GM18870 (cell line): Measurements from ENCODE around the gene WNT7A.

Experiments used
- ATAC-seq: cut with Tn5 transposase; IDR thresholded peaks from one replicate; pipeline ENCODE4 v1.9.1; 2021; ENCODE audit warnings: moderate library complexity; ENCODE audit not compliant: unreplicated experiment

The WNT7A gene

DNA sequence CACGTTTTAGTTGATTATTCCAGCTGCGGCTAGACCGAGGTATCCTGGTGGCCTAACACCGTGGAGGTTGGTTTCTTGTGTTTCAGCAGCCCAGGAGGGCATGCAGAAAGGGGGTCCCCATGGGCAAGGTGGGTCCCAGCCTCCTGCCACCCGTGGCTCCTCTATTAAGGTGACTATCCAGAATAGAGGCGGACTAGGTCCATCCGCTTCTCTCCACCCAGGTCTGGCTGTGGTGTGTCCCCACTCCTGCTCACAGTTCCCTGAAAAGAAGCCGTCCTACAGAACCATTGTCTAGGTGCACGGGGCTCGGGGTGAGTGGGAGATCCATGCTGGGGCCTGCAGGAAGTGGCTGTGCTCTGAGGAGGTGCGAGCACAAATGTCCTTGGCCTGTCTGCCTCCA, 81.5 kb downstream of the WNT7A start:
- ATAC-seq, result no peak

DNA sequence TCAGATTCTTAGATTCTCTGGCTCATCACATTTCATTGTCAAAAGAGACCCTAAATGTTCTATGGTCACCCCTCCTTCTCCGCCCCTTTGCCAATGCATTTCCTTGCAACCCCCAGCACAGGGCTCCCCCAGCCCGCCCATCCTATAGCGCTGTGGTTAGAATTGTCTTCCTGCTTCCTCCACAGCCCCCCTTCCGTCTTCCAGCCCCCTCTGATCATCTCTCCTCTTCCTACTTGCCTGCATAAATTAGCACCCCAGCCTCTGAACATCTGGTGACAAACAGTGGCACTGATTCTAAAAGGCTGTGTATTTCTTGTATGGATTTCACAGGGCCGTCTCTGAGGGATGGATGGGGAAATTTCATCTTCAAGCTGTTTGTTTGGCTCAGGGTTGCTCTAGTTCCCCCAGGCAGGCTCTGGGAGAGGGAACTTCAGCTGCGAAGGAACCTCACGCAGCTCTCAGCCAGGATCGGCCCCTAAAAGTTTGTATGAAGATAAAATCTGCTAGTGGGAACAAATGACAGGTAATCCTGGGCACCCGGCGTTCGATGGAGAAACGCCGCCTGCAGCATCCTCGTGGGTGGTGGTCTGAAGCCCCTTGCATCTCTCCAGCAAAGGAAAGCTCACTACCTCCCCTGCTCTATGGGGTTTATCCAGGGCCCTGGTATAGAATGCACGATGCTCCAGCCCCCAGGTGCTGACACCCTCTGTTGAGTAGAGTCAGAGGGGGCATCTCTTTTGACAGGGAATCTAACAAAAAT, 83.0 kb downstream of the WNT7A start:
- ATAC-seq, result no peak

- ATAC-seq, result no peak
Observed at GRCh38 chr3:13795816-13796215, 84.1 kb downstream of the WNT7A start.

GRCh38 chr3:13794322-13794721, 85.5 kb downstream of the WNT7A start:
- ATAC-seq, result no peak

DNA sequence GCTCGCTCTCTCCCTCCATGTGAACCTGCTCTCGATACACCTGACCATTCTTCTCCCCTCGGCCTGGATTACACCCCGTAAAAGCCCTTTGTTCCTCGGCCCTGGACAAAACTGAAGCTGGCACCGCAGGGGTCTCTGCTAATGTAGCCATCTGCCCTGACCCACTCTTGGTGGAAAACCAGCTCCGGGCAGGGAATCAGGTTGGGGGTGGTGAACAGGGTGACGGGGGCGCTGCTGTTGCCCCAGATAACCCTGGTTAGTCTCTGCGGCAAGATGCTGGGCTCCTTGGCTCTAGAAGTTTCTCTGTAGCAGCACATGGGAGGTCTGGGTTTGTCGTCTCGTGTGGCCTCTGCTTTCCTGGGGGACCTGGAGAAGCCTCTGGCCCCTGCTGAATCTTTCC, 86.4 kb downstream of the WNT7A start:
- no peak for ATAC-seq

- ATAC-seq, result no peak
Observed at GRCh38 chr3:13792512-13793371, 87.1 kb downstream of the WNT7A start.

- ATAC-seq, result no peak
Observed at GRCh38 chr3:13792051-13792490, 87.8 kb downstream of the WNT7A start.

- no peak for ATAC-seq
Observed at GRCh38 chr3:13791198-13792050, 88.4 kb downstream of the WNT7A start.

GRCh38 chr3:13790376-13791197, 89.3 kb downstream of the WNT7A start:
- ATAC-seq, result no peak

- ATAC-seq, result no peak
Observed at GRCh38 chr3:13788522-13789424, 91.1 kb downstream of the WNT7A start.

GRCh38 chr3:13787533-13788132, 92.2 kb downstream of the WNT7A start:
- ATAC-seq, result no peak

GRCh38 chr3:13786811-13787210, 93.1 kb downstream of the WNT7A start:
- no peak for ATAC-seq

GRCh38 chr3:13785853-13786436, 93.9 kb downstream of the WNT7A start:
- no peak for ATAC-seq

DNA sequence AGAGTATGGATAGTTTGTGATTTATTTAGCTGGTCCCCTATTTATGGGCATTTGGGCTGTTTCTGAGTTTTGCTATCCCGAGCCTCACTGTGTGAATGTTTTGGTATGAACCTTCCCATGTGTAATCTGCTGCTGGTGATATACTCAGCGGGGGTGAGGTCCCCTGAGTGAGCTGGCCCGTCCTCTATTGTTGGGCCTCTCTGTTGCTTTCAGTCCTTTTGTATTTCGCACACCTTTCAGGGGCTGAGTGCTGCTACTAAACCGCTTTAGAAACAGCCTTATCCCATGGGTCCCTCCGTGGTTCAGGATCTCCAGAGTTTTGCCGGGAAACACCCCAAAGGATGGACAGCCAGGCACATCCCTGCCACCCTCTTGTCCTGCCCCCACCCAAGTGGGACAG, 94.5 kb downstream of the WNT7A start:
- no peak for ATAC-seq

DNA sequence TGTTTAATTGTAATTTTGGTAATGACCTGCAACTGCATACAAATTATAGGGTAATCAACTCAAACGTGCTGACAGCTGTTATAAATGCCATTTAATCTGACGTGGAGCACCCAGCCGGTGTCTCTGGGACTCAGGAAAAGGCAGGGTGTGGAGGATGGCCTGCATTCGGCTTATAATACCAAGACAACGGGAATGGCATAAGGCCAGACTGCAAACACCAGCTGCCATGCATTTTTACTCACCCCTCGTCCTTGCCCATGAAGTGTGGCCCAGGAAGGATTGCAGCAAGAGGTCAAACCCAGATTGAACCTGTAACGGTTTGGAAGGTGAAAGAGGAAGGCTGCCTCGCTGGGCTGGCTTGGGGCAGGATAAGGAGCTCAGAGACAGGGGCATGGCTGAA, 96.4 kb downstream of the WNT7A start:
- no peak for ATAC-seq

DNA sequence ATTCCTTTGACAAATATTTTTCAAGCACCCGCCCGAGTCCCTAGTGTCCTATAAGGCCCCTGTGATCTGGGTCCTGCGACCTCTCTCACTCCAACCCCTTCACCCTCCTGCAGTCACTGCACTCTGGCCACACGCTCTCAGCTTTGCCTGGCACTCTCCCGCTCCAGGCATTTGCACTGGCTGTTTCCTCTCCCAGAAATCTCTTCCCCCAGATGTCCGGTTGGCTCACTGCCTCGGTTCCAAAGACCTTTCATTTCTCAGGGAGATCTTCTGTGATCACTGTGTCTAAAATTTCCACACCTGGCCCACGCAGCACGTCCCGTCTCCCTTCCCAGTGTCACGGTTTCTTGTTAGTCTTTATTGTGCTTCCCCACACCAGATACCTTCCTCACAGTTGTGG, 97.4 kb downstream of the WNT7A start:
- no peak for ATAC-seq

DNA sequence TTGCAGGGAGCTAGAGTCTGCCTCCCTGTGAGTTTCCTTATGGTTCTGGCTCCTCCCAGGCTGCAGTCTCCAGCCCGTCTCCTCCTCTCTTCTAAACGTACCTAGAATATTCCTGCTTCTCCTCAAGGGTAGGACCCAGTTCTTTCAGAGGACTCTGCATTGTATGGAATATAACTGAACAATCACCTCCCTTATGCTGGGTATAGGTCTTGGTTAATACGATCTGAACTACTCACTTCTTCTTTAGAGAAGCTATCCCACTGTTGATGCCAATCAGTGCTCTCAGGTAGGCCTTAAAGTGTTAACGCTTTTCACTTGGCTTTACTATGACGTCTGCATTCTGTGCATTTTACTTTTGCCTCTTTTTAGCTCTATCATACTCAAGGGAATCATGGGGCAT, 98.5 kb downstream of the WNT7A start:
- ATAC-seq, result no peak

DNA sequence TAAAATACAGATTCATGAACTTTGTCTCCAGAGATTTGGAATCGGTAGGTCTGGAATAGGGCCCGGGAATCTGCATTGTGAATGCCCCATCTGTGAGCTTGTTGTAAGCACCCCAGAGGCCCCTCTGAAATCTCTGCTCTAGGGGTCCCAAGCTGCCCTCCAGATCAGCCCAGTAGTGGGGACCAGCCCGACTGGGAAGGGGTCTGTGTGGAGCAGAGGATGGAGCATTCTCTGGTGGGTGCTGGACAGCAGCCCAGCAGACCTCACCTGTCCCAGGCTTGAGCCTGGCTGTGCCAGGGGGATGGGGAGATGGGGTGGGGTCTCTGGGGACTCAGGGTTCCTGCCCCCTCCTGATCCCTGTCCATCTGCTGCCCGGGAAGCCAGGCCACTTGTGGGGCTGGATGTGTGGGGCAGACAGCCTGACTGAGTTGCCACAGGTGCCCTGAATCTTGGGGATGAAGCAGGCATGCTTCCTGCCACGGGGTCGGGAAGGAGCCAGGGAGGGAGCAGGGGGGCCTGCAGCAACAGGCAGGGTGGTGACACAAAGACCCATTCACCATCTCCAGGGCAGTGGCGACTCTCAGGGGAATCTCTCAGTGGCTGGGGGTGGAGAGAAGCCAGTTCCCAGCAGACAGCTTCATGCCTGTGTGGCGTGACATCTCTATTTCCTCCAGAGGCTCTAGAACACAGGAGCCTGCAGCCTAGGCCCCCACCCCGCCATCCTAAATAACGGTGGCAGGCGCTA, 99.3 kb downstream of the WNT7A start:
- ATAC-seq, result no peak
